Endodermal cell (in vitro differentiated cells): ENCODE measurements around the gene PHOSPHO2. TPM values are rescaled to one million over a fixed set of nuclear protein-coding genes. Genes with fewer than 3 reads are reported as not detected.
A peak's percentile ranks its signal among the peaks of the same experiment; 100 is the strongest.

Experiments used
- DNase-seq: peaks from one replicate; pipeline ENCODE4 v3.0.0-alpha.2; 2017
- H3K27ac ChIP-seq: 2 replicates; pipeline ENCODE4 v1.5.1; 2013; ENCODE audit warnings: mild to moderate bottlenecking, low read depth, low read length, moderate library complexity
- H3K27me3 ChIP-seq: 2 replicates; pipeline ENCODE4 v1.6.1; 2013; ENCODE audit warnings: mild to moderate bottlenecking, low read length, moderate library complexity; ENCODE audit not compliant: insufficient read depth, control insufficient read depth, poor library complexity, severe bottlenecking
- H3K36me3 ChIP-seq: 2 replicates; pipeline ENCODE4 v1.7.0; 2013; ENCODE audit warnings: mild to moderate bottlenecking, low read length, moderate library complexity; ENCODE audit not compliant: control insufficient read depth, insufficient read depth
- H3K4me1 ChIP-seq: one replicate; pipeline ENCODE4 v1.7.0; 2013; ENCODE audit warnings: low read length; ENCODE audit not compliant: control insufficient read depth, insufficient read depth
- H3K4me3 ChIP-seq: 2 replicates; pipeline ENCODE4 v1.5.1; 2013; ENCODE audit warnings: mild to moderate bottlenecking, low read length, moderate library complexity
- H3K9ac ChIP-seq: 2 replicates; pipeline ENCODE4 v1.6.1; 2013; ENCODE audit warnings: mild to moderate bottlenecking, low read length, moderate library complexity; ENCODE audit not compliant: poor library complexity, severe bottlenecking; ENCODE audit errors: extremely low read depth
- H3K9me3 ChIP-seq: 2 replicates; pipeline ENCODE4 v1.6.1; 2013; ENCODE audit warnings: mild to moderate bottlenecking, low read length, moderate library complexity; ENCODE audit not compliant: control insufficient read depth
- H3K27ac Mint-ChIP-seq: 2 replicates; pipeline ENCODE4 v1.8.0; 2020; ENCODE audit warnings: mixed read lengths
- H3K27me3 Mint-ChIP-seq: 2 replicates; pipeline ENCODE4 v1.8.0; 2021; ENCODE audit warnings: mild to moderate bottlenecking, mixed read lengths; ENCODE audit not compliant: insufficient read depth
- H3K36me3 Mint-ChIP-seq: 2 replicates; pipeline ENCODE4 v1.8.0; 2020; ENCODE audit warnings: low read depth, mixed read lengths
- H3K4me1 Mint-ChIP-seq: 2 replicates; pipeline ENCODE4 v1.8.0; 2020; ENCODE audit warnings: mixed read lengths
- H3K4me3 Mint-ChIP-seq: 2 replicates; pipeline ENCODE4 v1.8.0; 2020; ENCODE audit warnings: mild to moderate bottlenecking, moderate library complexity, mixed read lengths
- H3K9me3 Mint-ChIP-seq: 2 replicates; pipeline ENCODE4 v1.8.0; 2020; ENCODE audit warnings: mild to moderate bottlenecking, mixed read lengths
- WGBS, 2 experiments: methylation state at CpG; one replicate each; pipeline versions ENCODE4 v1.1.5 to v1.1.7; 2013; ENCODE audit warnings: missing lambda C conversion rate in 2 of 2, mixed read lengths in 1 of 2; ENCODE audit not compliant: insufficient coverage in 1 of 2, insufficient read length in 1 of 2; 5-methylcytosine and 5-hydroxymethylcytosine counted together
- total RNA-seq, 2 donors: library from RNA; stranded (reverse); fragmentation: NEBNext Ultra II Directional in 1 of 2; extraction: Animal tissue kit (Norgen Biotek cat#: 25700) in 1 of 2; gene quantifications; 2 replicates in 1 of 2; 3 replicates in 1 of 2; pipeline ENCODE4 v1.2.1, GENCODE V29; 2021
- TF ChIP-seq, protein P1 (sequence below): fragments of 200-600 bp; sonication (generic); conservative IDR thresholded peaks from 2 replicates; pipeline ENCODE4 v1.5.0; 2021; ENCODE audit warnings: antibody characterized with exemption, mild to moderate bottlenecking

Gene PHOSPHO2
- total RNA-seq, 2 donors from 2014 or later, result 6.3 to 7.3 TPM

- Histone ChIP-seq H3K27ac (no peak overlapping the region), H3K4me3 (no peak overlapping the region), H3K9me3 (peaks cover 9% of the 10 kb centered on the region), H3K4me1 (peaks cover 4% of the 10 kb centered on the region), H3K27me3 (no peaks in the 10 kb centered on the region), H3K9ac (no peak overlapping the region), H3K36me3 (no peaks in the 10 kb centered on the region)
- H3K27ac Mint-ChIP-seq, result no peak overlapping the region
- DNase-seq, result peak; percentile 38
- TF ChIP-seq, protein P1, sequence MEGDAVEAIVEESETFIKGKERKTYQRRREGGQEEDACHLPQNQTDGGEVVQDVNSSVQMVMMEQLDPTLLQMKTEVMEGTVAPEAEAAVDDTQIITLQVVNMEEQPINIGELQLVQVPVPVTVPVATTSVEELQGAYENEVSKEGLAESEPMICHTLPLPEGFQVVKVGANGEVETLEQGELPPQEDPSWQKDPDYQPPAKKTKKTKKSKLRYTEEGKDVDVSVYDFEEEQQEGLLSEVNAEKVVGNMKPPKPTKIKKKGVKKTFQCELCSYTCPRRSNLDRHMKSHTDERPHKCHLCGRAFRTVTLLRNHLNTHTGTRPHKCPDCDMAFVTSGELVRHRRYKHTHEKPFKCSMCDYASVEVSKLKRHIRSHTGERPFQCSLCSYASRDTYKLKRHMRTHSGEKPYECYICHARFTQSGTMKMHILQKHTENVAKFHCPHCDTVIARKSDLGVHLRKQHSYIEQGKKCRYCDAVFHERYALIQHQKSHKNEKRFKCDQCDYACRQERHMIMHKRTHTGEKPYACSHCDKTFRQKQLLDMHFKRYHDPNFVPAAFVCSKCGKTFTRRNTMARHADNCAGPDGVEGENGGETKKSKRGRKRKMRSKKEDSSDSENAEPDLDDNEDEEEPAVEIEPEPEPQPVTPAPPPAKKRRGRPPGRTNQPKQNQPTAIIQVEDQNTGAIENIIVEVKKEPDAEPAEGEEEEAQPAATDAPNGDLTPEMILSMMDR, result no peak
- H3K4me1 Mint-ChIP-seq, result peaks cover 10% of the 10 kb centered on the region
- H3K27me3 Mint-ChIP-seq, result no peaks in the 10 kb centered on the region
- 87% methylated on average over 11 to 17 of the region's 17 CpGs for WGBS, 2 experiments
- peaks cover 12% of the 10 kb centered on the region for H3K36me3 Mint-ChIP-seq
- H3K9me3 Mint-ChIP-seq, result peaks cover 9% of the 10 kb centered on the region
- H3K4me3 Mint-ChIP-seq, result no peak overlapping the region
Observed at GRCh38 chr2:169715379-169716237, 21.3 kb downstream of the PHOSPHO2 start.

DNA sequence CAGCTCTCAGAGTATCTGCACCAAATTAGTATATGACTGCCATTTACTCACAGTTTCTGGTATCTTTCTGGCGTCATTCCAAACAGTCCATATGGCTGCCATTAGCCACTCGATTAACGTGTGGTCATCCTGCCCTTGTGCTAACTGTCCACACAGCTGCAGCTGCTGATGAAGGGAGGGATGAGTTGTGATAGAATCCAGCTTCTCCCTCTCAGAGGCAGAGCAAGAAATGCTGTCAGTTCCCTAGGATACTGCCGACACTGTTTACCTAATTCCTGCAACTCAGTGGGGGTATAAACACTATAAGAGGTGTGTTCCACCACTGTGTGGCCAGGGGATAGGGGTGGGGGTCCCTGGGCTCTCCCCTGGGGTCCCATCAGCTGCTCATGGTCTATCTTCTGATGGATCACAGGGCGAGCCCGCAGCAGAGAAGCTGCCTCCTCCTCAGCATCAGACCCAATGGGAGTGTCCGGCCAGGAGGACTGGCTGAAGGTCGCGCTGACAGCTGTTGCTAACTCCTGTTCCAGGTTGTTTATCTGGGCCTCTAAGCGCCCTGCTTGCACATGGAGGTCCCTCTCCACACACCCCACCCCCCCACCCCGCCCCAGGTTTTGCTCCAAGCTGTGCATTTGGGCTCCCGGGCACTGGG is 22.1 kb downstream of the PHOSPHO2 start:
- Mint-ChIP-seq H3K27me3 (no peaks in the 10 kb centered on the region), H3K9me3 (peaks cover 8% of the 10 kb centered on the region), H3K36me3 (peaks cover 8% of the 10 kb centered on the region), H3K4me1 (peaks cover 10% of the 10 kb centered on the region), H3K27ac (no peak overlapping the region), H3K4me3 (no peak overlapping the region)
- H3K4me3 ChIP-seq, result no peak overlapping the region
- no peaks in the 10 kb centered on the region for H3K36me3 ChIP-seq
- WGBS, 2 experiments, result 85 to 90% methylated on average over 8 to 12 of the region's 12 CpGs
- no peaks in the 10 kb centered on the region for H3K27me3 ChIP-seq
- peaks cover 6% of the 10 kb centered on the region for H3K9me3 ChIP-seq
- H3K9ac ChIP-seq, result no peak overlapping the region
- TF ChIP-seq, protein P1, result no peak
- no peak overlapping the region for H3K27ac ChIP-seq
- H3K4me1 ChIP-seq, result peaks cover 4% of the 10 kb centered on the region
- DNase-seq, result peak; percentile 51

- no peak overlapping the region for H3K4me3 Mint-ChIP-seq
- peaks cover under 1% of the 10 kb centered on the region for H3K36me3 Mint-ChIP-seq
- H3K9ac ChIP-seq, result no peak overlapping the region
- WGBS, 2 experiments, result 86% methylated on average over 9 to 12 of the region's 12 CpGs
- TF ChIP-seq, protein P1, result no peak
- H3K4me1 ChIP-seq, result peaks cover 4% of the 10 kb centered on the region
- no peak overlapping the region for H3K27ac Mint-ChIP-seq
- no peak for DNase-seq
- no peaks in the 10 kb centered on the region for H3K36me3 ChIP-seq
- H3K4me1 Mint-ChIP-seq, result peaks cover 10% of the 10 kb centered on the region
- H3K27me3 ChIP-seq, result no peaks in the 10 kb centered on the region
- H3K4me3 ChIP-seq, result no peak overlapping the region
- no peaks in the 10 kb centered on the region for H3K27me3 Mint-ChIP-seq
- peaks cover under 1% of the 10 kb centered on the region for H3K9me3 Mint-ChIP-seq
- no peak overlapping the region for H3K27ac ChIP-seq
- H3K9me3 ChIP-seq, result no peaks in the 10 kb centered on the region
Observed at GRCh38 chr2:169716938-169717690, 22.8 kb downstream of the PHOSPHO2 start.
